Measurements from ENCODE around the gene IL1RN.

IL1RN gene

DNA sequence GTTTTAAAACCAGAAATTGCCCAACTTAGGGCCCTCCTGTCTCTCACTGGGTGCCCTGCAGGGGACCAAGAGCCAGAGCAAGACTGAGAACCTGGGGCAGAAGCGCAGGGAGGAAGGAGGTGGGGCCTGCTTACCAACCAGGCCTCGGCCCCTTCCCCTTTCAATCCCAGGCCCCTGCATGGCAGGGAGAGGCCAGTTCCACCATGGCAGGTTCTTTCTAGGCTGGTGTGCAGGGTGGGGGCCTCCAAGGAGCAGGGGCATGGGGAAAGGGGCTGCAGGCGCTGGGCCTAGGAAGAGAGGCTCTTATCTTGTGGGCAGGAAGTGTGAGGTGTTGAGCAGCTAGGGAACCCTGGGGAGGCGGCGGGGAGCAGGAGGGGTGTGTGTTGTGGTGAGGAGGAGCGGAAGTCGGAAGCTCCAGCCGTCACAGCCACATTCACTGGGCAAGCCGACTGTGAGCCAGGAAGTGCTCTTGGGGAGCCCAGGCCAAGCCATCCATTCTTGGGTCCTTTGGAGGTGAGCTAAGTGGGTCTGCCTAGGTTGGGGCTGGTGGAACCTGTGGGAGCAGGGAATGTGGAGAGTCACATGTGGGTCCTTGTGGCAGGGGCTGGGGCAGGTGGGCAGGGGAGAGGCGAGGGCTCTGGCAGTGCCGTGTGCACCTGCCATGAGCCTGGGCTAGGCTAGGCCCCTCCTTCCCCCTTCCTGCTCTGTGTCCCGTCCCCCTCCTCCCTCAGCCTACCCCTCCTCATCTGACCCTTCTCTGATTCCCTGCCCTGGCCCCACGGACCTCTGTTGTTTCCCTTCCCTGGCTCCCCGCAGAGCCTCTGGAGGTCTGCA is 46.4 kb downstream of the IL1RN start, which contains the start of gene PSD4:
Gene PSD4, plus strand, starts transcription at position 430 of the 834 bp plus-strand sequence. CDS start 8,486 bp downstream, outside the sequence.
- DNase-seq (ENCODE audit: low spot score): no peak
- no peak for FAIRE-seq

DNA sequence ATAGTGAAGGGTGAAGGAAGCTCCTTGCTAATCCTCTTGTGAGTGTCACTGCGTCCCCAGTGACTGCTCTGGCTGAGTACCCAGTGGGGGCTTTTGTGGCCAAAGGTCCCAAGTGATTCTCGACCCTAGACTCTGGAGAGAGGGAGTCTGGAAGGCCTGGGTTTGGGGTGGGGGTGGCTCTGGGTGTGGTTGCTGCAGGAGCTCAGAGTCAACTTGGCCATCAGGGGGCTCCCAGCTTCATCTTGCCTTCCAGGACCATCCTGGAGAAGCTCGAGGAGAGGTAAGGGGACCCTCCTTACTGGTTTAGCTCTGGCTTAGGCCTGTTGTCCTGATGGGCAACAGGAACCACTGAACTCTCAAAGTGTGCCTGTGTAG is 47.0 kb downstream of the IL1RN start:
- DNase-seq (ENCODE audit: low spot score): no peak
- FAIRE-seq: no peak

- no peak for FAIRE-seq
- no peak for DNase-seq (ENCODE audit: low spot score)
These were observed 47.7 kb downstream of the IL1RN start for GRCh38 chr2:113175042-113175628.

DNA sequence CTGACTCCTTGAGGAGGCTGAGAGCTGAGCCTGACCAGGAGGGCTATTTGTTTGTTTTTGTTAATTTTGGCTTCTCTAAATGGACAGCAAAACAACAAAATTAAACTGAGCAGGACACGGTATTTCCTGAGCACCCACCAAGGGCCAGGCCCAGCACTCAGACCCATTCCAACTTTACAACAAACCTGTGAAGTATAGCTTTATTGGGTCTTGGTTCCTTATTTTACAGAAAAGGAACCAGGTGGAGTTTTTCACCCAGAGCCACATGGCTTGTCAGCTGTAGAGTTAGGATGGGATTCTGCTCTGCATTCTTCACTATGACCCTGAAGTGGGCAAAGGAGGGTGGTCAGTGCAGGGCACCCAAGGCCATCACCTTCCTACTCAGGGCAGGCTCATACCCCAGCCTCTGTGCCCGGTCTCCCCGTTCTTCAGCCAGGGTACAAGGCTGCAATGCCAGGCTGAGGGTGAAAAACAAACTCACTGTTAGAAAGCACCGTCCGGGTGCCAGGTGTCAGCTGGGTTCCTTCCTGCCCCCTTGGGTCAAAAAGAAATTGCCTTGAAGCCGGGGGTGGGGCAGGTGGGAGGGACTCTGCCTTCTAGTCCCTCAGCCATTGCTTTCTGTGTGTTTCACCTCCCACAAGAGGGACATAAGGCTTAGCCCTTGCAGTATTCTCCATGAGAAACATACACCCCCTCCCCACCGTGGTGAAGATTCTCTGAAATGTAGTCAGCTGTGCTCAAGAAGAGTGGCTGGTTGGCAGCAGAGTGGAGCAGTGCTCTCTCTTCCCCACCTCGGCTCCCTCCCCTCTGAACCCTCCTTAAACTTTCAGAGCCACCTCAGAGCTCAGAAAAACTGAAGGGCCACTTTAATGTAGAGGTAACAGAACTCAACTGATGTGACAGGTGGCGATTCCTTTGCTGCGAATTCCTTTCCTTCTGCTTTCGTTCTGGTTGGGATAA is 48.6 kb downstream of the IL1RN start:
- FAIRE-seq: no peak
- DNase-seq (ENCODE audit: low spot score): no peak

GRCh38 chr2:113176696-113177355 is 49.4 kb downstream of the IL1RN start:
- FAIRE-seq: no peak
- DNase-seq (ENCODE audit: low spot score): no peak

DNA sequence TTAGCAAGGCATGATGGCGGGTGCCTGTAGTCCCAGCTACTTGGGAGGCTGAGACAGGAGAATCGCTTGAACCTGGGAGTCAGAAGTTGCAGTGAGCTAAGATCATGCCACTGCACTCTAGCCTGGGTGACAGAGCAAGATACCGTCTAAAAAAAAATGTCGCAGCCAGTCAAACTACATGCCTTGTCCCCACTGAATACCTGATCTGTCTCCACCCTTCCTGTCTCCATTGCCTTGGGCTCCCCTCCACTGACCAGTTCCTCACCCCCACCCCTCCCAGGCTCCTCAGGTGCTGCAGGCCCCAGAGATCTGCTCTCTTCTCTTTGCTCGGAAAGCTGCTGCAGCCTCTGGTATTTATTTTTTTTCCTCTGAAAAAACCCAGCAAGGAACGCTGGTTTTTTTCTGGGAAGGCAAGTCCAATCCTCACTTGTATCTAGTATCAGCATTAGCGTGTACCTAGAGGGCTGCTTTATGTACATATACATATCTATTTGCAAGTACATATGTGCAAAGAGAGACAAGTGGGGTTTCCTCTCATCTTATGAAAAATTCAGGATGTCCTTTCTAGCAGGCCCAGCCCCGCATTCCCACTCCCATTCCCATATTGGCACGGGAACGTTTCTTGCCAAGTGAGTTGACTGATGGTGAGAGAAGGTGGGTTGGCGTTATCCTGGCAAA is 50.8 kb downstream of the IL1RN start:
- FAIRE-seq (no peak), DNase-seq (ENCODE audit: low spot score) (no peak)

GRCh38 chr2:113178891-113179290 is 51.5 kb downstream of the IL1RN start:
- FAIRE-seq (no peak), DNase-seq (ENCODE audit: low spot score) (no peak)

- DNase-seq (ENCODE audit: low spot score) (no peak), FAIRE-seq (no peak)
These were observed 52.1 kb downstream of the IL1RN start for GRCh38 chr2:113179446-113180045.

DNA sequence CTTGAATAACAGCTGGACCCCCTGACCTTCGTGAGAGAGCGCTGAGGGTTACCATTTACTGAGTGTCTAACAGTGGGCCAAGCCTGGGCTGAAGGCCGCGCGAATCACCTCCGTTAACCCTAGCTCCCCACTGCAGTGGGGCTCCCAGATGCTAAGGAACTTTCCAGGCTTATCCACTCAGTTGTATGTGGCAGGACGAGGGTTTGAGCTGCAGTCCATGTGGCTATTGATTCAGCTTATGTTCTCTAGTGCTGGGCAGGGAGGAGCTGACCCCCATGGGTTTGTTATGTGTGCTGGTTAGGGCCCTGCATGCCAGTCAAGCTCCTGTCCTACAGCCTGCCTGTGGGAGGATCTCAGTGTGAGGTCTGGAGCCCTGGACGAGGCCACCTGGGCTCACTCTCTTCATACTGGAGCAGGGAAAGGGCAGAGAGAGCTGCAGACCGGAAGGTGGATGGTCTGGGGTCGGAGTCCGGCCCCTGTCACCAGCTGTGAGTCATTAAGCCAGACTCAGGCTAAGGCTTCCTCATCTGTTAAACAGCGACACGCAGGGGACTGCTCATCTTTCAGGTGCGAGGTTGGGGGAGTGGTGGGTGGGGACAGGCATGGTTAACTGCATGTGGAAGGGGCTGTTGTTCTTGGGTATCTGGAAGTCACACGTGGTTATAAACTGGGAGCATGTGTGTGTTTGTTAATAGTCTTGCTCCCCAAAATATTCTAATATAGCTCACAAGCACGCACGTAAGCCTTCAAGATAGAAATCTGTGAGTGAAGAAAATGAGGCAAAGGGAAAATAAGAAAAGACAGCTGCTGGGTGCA is 52.9 kb downstream of the IL1RN start:
- no peak for FAIRE-seq
- no peak for DNase-seq (ENCODE audit: low spot score)

GRCh38 chr2:113181258-113182051 is 54.1 kb downstream of the IL1RN start:
- DNase-seq (ENCODE audit: low spot score) (no peak), FAIRE-seq (no peak)

DNA sequence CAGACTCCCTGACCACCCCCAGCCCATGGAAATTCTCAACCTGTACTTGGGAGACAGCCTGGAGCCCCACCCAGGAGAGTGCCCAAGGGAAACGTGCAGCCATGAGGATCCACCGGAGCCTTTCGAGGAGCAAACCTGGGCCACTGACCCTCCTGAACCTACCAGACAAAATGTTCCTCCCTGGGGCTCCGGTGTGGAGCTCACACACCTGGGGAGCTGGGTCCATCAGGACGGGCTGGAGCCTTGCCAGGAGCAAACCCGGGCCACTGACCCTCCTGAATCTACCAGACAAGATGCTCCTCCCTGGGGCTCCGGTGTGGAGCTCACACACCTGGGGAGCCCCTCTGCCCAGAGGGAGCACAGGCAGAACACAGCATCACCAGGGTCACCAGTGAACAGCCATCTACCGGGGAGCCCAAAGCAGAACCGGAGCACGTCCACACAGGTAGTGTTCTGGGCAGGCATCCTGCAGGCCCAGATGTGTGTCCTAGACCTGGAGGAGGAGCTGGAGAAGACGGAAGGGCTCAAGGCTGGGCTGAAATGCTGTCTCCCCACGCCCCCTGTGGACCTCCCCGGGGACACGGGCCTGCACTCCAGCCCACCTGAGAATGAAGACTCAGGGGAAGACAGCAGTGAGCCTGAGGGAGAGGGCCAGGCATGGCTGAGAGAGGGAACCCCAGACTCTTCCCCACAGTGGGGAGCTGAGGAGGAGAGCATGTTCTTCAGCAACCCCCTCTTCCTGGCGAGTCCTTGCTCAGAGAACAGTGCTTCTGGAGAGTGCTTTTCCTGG is 55.3 kb downstream of the IL1RN start:
- no peak for FAIRE-seq
- no peak for DNase-seq (ENCODE audit: low spot score)

DNA sequence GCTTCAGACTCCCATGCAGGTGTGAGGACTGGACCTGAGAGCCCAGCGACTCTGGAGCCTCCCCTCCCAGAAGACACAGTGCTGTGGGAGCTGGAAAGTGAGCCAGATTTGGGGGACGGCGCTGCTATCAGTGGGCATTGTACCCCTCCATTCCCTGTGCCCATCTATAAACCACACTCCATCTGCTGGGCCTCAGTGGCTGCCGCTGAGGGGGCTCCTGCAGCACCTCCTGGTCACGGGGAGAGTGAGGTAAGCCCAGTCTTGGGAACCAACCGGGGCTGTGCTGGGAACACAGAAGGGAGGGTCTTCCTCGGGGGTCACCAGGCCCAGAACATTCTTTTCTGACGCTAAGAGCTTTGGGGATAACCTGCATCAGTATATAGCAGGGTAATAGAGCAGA is 55.9 kb downstream of the IL1RN start:
- FAIRE-seq: no peak
- no peak for DNase-seq (ENCODE audit: low spot score)
